ENCODE results near the gene FAS. TPM values are rescaled to one million over a fixed set of nuclear protein-coding genes. Genes with fewer than 3 reads are reported as not detected.

Gene FAS
- total and polyA plus RNA-seq, 4 donors, result 2.2 to 13.2 (median 5.9) TPM

- no peaks in the 10 kb centered on the region for H3K36me3 ChIP-seq (ENCODE audit: control insufficient read depth in 4 of 4, insufficient read depth in 3 of 4, low read depth in 1 of 4, low read length in 3 of 4)
- no peak for DNase-seq (ENCODE audit: low spot score)
- WGBS, result 37% methylated on average over 3 of the region's 3 CpGs
- TF ChIP-seq SP1 (IDR thresholded peaks at IDR 0.05) (no peak), MAX (IDR thresholded peaks at IDR 0.05) (peak; percentile 1)
- H3K4me3 ChIP-seq (ENCODE audit: low read depth in 1 of 3, low read length in 3 of 3), result peak overlapping the region; percentile 46 to 61 (median 50)
- H3K4me1 ChIP-seq (ENCODE audit: control insufficient read depth in 4 of 4, insufficient read depth in 4 of 4, low read length in 3 of 4), result peaks cover 2 to 39% (median 28%) of the 10 kb centered on the region in 4 donors
- no peaks in the 10 kb centered on the region for H3K9me3 ChIP-seq (ENCODE audit: control insufficient read depth in 4 of 4, low read length in 3 of 4)
- H3K27me3 ChIP-seq (ENCODE audit: control insufficient read depth in 4 of 4, insufficient read depth in 4 of 4, low read length in 3 of 4), result no peaks in the 10 kb centered on the region
- peak overlapping the region; percentile 85 to 93 for H3K9ac ChIP-seq (ENCODE audit: low read depth in 1 of 2, low read length in 2 of 2)
- H3K27ac ChIP-seq (ENCODE audit: low read depth in 1 of 2, low read length in 2 of 2), result peak overlapping the region; percentile 64 to 77
These were observed 15.2 kb upstream of the FAS start for GRCh38 chr10:88975377-88975720.

- no peak overlapping the region for H3K9ac ChIP-seq (ENCODE audit: low read depth in 1 of 2, low read length in 2 of 2)
- WGBS, result 97% methylated on average over 2 of the region's 2 CpGs
- DNase-seq (ENCODE audit: low spot score), result no peak
- no peaks in the 10 kb centered on the region for H3K36me3 ChIP-seq (ENCODE audit: control insufficient read depth in 4 of 4, insufficient read depth in 3 of 4, low read depth in 1 of 4, low read length in 3 of 4)
- TF ChIP-seq SP1 (IDR thresholded peaks at IDR 0.05), result no peak
- peaks cover 3 to 44% (median 34%) of the 10 kb centered on the region in 4 donors for H3K4me1 ChIP-seq (ENCODE audit: control insufficient read depth in 4 of 4, insufficient read depth in 4 of 4, low read length in 3 of 4)
- no peak overlapping the region for H3K27ac ChIP-seq (ENCODE audit: low read depth in 1 of 2, low read length in 2 of 2)
- H3K27me3 ChIP-seq (ENCODE audit: control insufficient read depth in 4 of 4, insufficient read depth in 4 of 4, low read length in 3 of 4), result no peaks in the 10 kb centered on the region
- H3K4me3 ChIP-seq (ENCODE audit: low read depth in 1 of 3, low read length in 3 of 3), result no peak overlapping the region
- no peaks in the 10 kb centered on the region for H3K9me3 ChIP-seq (ENCODE audit: control insufficient read depth in 4 of 4, low read length in 3 of 4)
These were observed 12.1 kb upstream of the FAS start for GRCh38 chr10:88978463-88978862.

- no peak for DNase-seq (ENCODE audit: low spot score)
- no peak overlapping the region for H3K4me3 ChIP-seq (ENCODE audit: low read depth in 1 of 3, low read length in 3 of 3)
- 13% methylated on average over 5 of the region's 5 CpGs for WGBS
- peak overlapping the region in 1 of 2 donors; percentile 6 for H3K9ac ChIP-seq (ENCODE audit: low read depth in 1 of 2, low read length in 2 of 2)
- no peaks in the 10 kb centered on the region for H3K36me3 ChIP-seq (ENCODE audit: control insufficient read depth in 4 of 4, insufficient read depth in 3 of 4, low read depth in 1 of 4, low read length in 3 of 4)
- H3K27ac ChIP-seq (ENCODE audit: low read depth in 1 of 2, low read length in 2 of 2), result peak overlapping the region; percentile 61 to 62
- H3K4me1 ChIP-seq (ENCODE audit: control insufficient read depth in 4 of 4, insufficient read depth in 4 of 4, low read length in 3 of 4), result peaks cover 3 to 44% (median 33%) of the 10 kb centered on the region in 4 donors
- TF ChIP-seq RXRA (IDR thresholded peaks at IDR 0.05), result no peak
- no peak for TF ChIP-seq NR2F2 (IDR thresholded peaks at IDR 0.05)
- no peak for TF ChIP-seq HNF4A (conservative IDR thresholded peaks at IDR 0.05)
- TF ChIP-seq REST (IDR thresholded peaks at IDR 0.05), result no peak
- no peak for TF ChIP-seq YY1 (IDR thresholded peaks at IDR 0.05)
- no peak for TF ChIP-seq JUND (IDR thresholded peaks at IDR 0.05)
- no peak for TF ChIP-seq MAX (IDR thresholded peaks at IDR 0.05)
- no peak for TF ChIP-seq FOXA2 (IDR thresholded peaks at IDR 0.05)
- no peak for TF ChIP-seq ATF3 (IDR thresholded peaks at IDR 0.05)
- TF ChIP-seq HNF4G (IDR thresholded peaks at IDR 0.05), result no peak
- H3K9me3 ChIP-seq (ENCODE audit: control insufficient read depth in 4 of 4, low read length in 3 of 4), result no peaks in the 10 kb centered on the region
- no peaks in the 10 kb centered on the region for H3K27me3 ChIP-seq (ENCODE audit: control insufficient read depth in 4 of 4, insufficient read depth in 4 of 4, low read length in 3 of 4)
These were observed 11.4 kb upstream of the FAS start for GRCh38 chr10:88979153-88979562.

Measured in liver (tissue), 9 donors.